HEK293 (cell line): Measurements from ENCODE around the gene HOXA4.

Experiments used
- BCL11A ChIP-seq: fragments of 450-650 bp; formaldehyde crosslinking; IDR thresholded peaks from 2 replicates; pipeline ENCODE4 v1.5.1; 2016; ENCODE audit warnings: low read depth, missing biosample characterization, missing genetic modification characterization
- GLIS2 ChIP-seq: fragments of 450-650 bp; formaldehyde crosslinking; IDR thresholded peaks from 2 replicates; pipeline ENCODE4 v1.5.1; 2016; ENCODE audit warnings: missing biosample characterization, missing genetic modification characterization
- HIC1 ChIP-seq: fragments of 450-650 bp; formaldehyde crosslinking; IDR thresholded peaks from 2 replicates; pipeline ENCODE4 v1.5.1; 2016; ENCODE audit warnings: missing biosample characterization, missing genetic modification characterization
- OVOL3 ChIP-seq: fragments of 450-650 bp; formaldehyde crosslinking; IDR thresholded peaks from 2 replicates; pipeline ENCODE4 v1.5.1; 2016; ENCODE audit warnings: missing biosample characterization, missing genetic modification characterization
- RBAK ChIP-seq: fragments of 450-650 bp; formaldehyde crosslinking; IDR thresholded peaks from 2 replicates; pipeline ENCODE4 v1.5.1; 2016; ENCODE audit warnings: missing biosample characterization, missing genetic modification characterization
- WT1 ChIP-seq: fragments of 450-650 bp; formaldehyde crosslinking; IDR thresholded peaks from 2 replicates; pipeline ENCODE4 v1.5.1; 2016; ENCODE audit warnings: missing biosample characterization, missing genetic modification characterization
- ZBTB10 ChIP-seq: fragments of 450-650 bp; formaldehyde crosslinking; IDR thresholded peaks from 2 replicates; pipeline ENCODE4 v1.5.1; 2016; ENCODE audit warnings: missing biosample characterization, missing genetic modification characterization
- ZNF146 ChIP-seq: fragments of 450-650 bp; formaldehyde crosslinking; IDR thresholded peaks from 2 replicates; pipeline ENCODE4 v1.5.1; 2016; ENCODE audit warnings: missing biosample characterization, missing genetic modification characterization
- ZNF214 ChIP-seq: fragments of 450-650 bp; formaldehyde crosslinking; IDR thresholded peaks from 2 replicates; pipeline ENCODE4 v1.5.1; 2017; ENCODE audit warnings: missing biosample characterization, mild to moderate bottlenecking, missing genetic modification characterization, borderline replicate concordance
- ZNF341 ChIP-seq: fragments of 450-650 bp; formaldehyde crosslinking; IDR thresholded peaks from 2 replicates; pipeline ENCODE4; 2016; ENCODE audit warnings: low read depth, missing biosample characterization, missing genetic modification characterization
- ZNF362 ChIP-seq: fragments of 450-650 bp; formaldehyde crosslinking; IDR thresholded peaks from 2 replicates; pipeline ENCODE4 v1.5.1; 2016; ENCODE audit warnings: missing biosample characterization, missing genetic modification characterization
- ZNF423 ChIP-seq: fragments of 450-650 bp; formaldehyde crosslinking; IDR thresholded peaks from 2 replicates; pipeline ENCODE4 v1.5.1; 2016; ENCODE audit warnings: missing biosample characterization, missing genetic modification characterization
- ZNF473 ChIP-seq: fragments of 450-650 bp; formaldehyde crosslinking; IDR thresholded peaks from 2 replicates; pipeline ENCODE4 v1.5.1; 2017; ENCODE audit warnings: missing biosample characterization, missing genetic modification characterization
- ZNF48 ChIP-seq: fragments of 450-650 bp; formaldehyde crosslinking; IDR thresholded peaks from 2 replicates; pipeline ENCODE4 v1.5.1; 2016; ENCODE audit warnings: missing biosample characterization, missing genetic modification characterization
- ZNF518A ChIP-seq: fragments of 450-650 bp; formaldehyde crosslinking; conservative IDR thresholded peaks from 2 replicates; pipeline ENCODE4 v1.5.1; 2016; ENCODE audit warnings: low read depth, missing biosample characterization, missing genetic modification characterization
- ZNF549 ChIP-seq: fragments of 450-650 bp; IDR thresholded peaks from 2 replicates; pipeline ENCODE4 v1.5.1; 2018; ENCODE audit warnings: missing biosample characterization, missing genetic modification characterization, mild to moderate bottlenecking, inconsistent platforms, moderate library complexity
- ZNF555 ChIP-seq: fragments of 450-650 bp; formaldehyde crosslinking; conservative IDR thresholded peaks from 2 replicates; pipeline ENCODE4 v1.5.1; 2017; ENCODE audit warnings: missing biosample characterization, mild to moderate bottlenecking, missing genetic modification characterization, inconsistent platforms
- ZNF580 ChIP-seq: fragments of 450-650 bp; formaldehyde crosslinking; IDR thresholded peaks from 2 replicates; pipeline ENCODE4 v1.5.1; 2016; ENCODE audit warnings: missing biosample characterization, missing genetic modification characterization
- ZSCAN18 ChIP-seq: fragments of 450-650 bp; formaldehyde crosslinking; IDR thresholded peaks from 2 replicates; pipeline ENCODE4 v1.5.1; 2016; ENCODE audit warnings: missing biosample characterization, missing genetic modification characterization

HOXA4 gene

GRCh38 chr7:27146491-27147198 lies 16.1 kb upstream of the HOXA4 start (continued):
- TF ChIP-seq ZNF518A (tag by site-specific recombination) (no peak), ZNF362 (tag by site-specific recombination) (no peak), GLIS2 (tag by site-specific recombination) (peak; percentile 43; the same call in 1 of the 2 replicates), ZNF580 (tag by site-specific recombination) (no peak), HIC1 (tag by site-specific recombination) (no peak), WT1 (tag by site-specific recombination) (peak; percentile 76), OVOL3 (tag by site-specific recombination) (no peak), ZBTB10 (no peak), BCL11A (tag by site-specific recombination) (no peak), ZNF423 (tag by site-specific recombination) (no peak), RBAK (tag by site-specific recombination) (no peak), ZNF48 (no peak), ZNF549 (tag by site-specific recombination) (no peak), ZNF473 (no peak), ZSCAN18 (tag by site-specific recombination) (no peak), ZNF555 (tag by site-specific recombination) (no peak), ZNF214 (tag by site-specific recombination) (no peak), ZNF341 (peak; percentile 64), ZNF146 (tag by site-specific recombination) (no peak)
